Stimulated activated CD4-positive, alpha-beta T cell treated with anti-CD3 and anti-CD28 coated beads, Interleukin-2, amount 100 ng/mL, for 4 hours (primary cell): ENCODE data around the gene TULP3.
"Not testable (repeated sequence)": the region's sequence is repeated elsewhere in the genome, so short reads cannot be mapped to it uniquely, and the experiment has no call there.

Experiments
- DNase-seq: peaks from one replicate; pipeline ENCODE4 v3.0.0-alpha.2; 2020; ENCODE audit warnings: low read depth

The TULP3 gene, protein sequence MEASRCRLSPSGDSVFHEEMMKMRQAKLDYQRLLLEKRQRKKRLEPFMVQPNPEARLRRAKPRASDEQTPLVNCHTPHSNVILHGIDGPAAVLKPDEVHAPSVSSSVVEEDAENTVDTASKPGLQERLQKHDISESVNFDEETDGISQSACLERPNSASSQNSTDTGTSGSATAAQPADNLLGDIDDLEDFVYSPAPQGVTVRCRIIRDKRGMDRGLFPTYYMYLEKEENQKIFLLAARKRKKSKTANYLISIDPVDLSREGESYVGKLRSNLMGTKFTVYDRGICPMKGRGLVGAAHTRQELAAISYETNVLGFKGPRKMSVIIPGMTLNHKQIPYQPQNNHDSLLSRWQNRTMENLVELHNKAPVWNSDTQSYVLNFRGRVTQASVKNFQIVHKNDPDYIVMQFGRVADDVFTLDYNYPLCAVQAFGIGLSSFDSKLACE

DNA sequence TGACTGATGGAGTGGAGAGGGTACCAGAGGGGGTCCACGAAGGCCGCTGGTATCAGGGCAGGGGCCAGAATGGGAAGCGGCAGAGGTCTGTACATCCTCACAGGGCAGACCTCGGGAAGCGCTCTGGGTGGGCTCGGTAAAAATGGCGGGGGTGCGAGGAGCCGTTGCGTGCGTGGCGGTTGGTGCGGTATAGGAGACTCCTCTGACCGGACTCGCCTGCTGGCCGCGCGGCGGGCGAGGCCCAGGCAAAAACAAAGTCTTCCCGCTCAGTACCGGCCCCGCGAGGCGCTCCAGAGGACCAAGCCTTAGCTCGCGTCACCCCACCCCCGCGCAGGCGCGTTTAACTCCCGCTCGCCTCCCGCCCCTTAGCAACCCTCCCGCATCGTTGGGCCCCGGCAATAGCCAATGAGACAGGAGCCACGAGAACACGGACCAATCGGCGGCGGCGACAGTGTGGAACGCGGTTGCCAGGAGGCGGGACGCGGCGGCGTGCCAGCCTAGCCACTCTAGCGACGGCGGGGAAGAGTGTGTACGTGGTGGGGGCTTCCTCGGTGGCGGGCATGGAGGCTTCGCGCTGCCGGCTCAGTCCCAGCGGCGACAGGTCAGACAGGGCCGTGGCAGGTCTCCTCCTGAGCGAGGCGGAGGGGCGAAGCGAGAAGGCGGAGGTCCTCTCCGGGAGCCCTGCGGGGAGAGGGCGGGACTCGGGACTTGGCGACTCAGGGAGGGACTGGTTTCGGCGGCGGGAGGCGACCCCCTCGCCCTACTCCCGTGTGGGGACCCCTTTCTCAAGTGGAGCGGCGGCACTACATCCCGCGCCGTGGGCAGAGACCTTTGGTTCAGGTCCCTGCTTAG lies at the start of gene TULP3:
Gene TULP3 (plus strand): TSS at position 504 of the 852 bp plus-strand sequence. CDS start 57 bp downstream, at position 561.
- peak; percentile 98 for DNase-seq

DNA sequence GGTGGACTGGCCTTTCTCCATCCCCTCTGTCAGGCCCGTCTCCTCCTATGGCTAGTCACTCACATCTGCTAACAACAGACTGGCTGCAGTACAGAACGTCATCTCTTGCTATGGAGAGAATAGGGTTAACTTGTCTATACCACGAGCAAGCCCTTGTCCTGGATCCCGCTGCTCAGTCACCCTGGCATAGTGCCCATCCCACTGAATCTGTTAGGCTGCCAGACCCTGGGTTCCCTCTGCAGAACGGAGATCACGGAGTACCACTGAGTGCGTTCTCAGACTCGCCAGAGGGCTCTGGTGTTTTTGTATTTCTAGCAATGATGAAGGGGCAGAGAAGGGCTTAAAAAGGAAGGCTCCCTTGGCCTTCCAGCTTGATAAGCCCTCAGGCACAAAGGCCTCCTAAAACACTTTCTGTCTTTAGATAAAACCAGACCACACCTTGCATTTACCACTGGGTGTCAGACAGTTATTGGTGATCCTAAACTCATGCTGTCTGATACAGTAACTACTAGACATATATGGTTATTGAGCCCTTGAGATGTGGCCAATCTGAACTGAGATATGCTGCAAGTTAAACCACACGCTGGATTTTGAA lies 49.5 kb upstream of the TULP3 start:
- no peak for DNase-seq

DNA sequence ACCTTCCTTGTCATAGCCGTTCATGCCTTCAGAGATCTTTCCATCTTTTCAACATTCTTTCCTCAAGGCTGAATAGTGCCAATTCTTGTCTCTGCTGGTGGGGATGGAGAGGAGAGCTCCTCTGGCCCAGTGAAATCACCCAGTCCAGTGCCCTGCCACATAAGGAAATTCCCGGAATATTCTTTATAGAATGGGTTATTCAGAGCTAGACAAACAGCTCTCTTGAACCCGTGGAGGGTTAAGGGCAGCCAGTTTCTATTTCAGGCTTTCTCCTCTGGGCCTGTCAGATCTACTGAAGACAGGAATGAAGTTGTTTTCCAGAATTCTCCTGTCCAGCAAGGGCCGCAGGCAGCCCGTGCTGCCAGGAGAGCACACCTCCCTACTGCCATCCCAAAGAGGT lies 47.7 kb upstream of the TULP3 start:
- no peak for DNase-seq

DNA sequence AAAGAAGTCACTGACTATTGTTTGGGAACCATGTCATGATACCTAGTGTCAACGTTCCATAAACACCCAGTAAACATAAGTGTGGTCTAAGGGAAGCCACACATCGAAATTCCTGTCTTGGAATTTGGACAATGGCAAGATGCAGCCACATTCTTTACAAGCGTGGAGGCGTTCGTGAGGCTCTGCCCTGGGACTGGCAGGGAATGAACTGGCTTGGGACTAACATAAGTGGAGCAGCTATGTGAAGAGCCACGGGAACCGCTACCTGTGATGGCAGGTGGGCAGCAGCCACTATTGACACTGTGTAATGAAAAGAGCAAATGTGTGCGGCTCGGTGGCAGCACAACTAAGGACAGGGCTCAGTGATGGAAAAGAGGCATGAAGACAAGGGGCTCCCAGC lies 45.9 kb upstream of the TULP3 start:
- DNase-seq = no peak

DNA sequence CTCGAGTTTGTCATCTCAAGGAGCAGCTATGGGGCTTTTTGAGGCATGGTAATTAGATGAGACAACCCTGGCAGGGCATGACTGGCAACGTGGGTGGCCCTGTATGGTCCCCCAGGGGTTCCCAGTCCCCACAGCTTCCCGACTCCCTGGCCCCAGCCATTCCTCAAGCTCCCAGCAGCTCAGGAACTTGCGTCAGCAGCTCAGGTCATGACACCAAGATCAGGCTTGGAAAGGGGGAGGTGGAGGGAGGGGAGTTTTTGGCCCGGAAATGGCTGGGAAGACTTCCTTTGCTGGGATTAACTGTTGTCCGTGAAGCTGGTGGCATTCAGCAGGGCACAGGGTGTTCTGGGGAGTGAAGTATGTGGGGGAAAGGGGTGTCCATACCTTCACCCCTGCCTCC lies 45.4 kb upstream of the TULP3 start:
- no peak for DNase-seq

DNA sequence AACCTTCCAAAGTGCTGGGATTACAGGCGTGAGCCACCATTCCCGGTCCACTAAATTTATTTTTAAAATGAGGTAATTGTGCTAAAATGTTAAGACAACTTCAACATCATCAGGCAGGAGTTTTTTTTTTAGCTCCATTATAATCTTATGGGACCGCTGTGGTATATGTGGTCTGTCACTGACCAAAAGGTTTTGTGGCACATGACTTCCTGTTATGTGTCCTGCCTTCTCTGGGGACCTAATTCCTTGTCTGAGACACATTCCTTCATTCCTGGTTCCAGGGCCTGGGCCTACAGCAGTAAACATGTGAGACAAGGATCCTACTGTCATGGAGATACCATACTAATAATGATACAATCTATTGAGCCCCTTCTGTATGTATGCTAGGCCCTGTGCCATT lies 38.8 kb upstream of the TULP3 start:
- DNase-seq = no peak

DNA sequence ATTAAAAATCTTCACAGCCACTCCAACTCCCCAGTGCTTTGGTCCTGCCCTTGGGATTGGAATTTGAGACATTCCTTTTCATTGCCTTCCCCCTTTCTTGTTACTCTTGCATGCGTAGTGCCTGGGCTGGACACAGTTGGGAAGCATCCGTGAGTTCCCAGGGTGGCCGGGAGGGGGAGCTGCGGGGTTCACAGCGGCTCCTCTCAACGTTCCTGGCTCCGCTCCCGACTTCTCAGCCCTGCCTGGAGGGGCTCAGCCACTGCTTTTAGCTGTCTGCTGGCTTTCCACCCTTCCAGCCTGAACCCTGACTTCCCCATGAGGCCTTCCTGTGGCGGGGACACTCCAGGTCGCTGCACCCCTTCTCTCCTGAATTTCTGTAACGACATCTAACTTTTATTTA lies 37.1 kb upstream of the TULP3 start:
- peak; percentile 11 for DNase-seq

DNA sequence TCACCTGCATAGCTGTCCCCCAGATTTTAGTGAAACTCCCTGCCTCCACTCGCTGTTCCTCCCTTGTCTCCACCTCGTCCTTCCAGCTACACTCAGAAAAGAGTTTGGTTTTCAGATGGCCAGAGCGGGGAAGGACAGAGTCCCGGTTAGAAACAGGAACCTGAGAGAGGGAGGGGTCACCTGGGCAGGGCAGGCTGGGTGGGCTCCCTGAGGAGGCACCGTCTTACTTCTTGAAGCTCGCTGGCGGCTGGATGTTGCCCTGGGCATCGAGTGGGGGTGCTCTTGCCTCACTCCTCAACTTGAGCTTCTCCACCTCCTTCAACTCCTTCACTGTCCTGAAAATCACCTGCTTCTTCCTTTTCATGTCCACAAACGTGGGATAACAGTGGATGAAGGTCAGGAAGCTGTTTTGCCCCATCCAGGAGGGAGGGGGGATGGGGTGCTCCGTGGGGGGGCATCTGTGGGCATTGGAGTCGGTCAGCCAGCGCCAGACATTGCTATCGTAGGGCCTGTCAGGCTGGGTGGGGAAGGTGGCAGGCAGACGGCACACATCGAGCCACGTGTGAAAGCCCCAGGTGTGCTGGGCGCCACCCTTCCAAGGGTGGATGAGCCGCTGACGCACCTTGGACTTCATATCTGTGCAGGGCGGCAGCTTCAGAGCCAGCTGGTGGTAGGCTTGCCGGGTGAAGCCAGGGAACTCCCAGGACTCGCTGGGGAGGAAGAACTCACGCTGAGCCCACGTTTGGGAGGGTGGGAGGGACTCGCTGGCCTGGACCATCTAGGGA lies 35.8 kb upstream of the TULP3 start:
- no peak for DNase-seq

DNA sequence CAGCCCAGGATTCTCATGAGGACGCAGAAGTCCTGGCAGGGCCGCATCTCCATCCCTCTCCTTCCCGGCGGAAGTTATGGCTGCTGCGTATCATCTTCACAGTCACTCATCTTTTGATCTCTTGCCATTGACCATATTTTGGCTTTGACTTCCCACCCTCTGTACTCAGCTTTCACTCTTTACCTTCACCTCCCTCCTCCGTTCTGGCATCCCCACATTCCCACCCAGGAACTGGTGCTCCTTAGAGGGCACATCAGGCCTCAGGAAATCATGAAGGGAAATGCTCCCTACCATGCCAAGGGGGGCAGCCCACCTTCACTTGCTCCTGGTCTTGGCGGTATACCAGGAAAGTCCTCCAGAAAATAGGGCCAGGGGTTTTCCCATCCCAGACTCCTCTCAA lies 35.1 kb upstream of the TULP3 start:
- no peak for DNase-seq

DNA sequence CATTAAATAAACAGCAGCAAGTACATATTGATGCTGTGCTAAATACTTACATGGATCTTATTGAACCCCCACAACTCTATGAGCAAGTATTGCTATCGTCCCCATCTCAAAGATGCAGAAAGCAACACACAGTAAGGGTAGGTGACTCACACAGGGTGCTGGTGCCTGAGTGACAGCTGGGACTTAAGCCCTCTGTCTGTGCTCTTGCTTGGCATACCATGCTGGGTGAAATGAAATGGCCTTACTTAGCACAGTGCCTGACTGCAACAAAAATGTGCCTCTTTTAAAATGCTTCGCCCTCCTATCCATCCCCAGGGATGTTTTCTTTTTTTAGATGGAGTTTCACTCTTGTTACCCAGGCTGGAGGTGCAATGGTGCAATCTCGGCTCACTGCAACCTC lies 34.6 kb upstream of the TULP3 start:
- no peak for DNase-seq

DNA sequence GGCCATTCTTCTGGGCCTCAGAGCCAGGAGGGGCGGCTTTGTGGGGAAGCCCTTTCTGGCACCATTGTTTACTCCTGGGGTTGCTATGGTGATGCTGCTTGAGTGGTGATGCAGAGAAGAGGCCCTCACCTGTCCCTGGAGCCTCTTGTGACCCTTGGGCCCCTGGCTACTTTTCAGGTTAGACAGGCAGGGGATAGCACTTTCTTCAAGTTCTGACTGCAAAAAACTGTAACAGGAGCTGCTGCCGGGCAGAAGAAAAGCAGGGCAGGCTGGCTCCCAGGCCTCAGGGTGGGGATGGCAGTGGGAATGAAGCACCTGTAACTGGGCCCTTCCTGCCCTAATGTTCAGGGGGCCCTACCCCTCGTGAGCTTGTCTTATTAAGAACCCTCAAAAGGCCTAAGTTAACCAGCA lies 33.7 kb upstream of the TULP3 start, which contains the start of gene TEX52:
Gene TEX52 (minus strand): TSS at position 19 of the 411 bp plus-strand sequence. CDS start 13 bp downstream, at position 6.
- no peak for DNase-seq

DNA sequence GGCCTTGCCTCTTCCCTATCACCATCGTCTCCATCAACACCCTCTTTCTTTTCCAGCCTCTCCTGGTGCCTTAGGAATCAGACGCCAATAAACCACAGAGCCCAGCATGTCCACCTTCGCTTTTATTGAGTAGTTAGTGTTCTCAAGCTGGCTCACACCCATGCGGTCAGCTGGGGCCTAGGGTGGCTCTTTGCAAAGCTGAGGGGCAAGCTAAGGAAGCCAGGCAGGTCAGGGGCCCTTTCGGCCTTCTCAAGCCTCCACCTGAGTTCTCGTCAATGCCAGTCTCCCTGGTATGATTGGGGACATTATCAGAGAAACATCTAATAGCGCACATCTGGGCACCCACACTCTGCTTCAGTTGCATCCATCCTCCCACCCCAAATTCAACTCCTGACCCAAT lies 33.1 kb upstream of the TULP3 start:
- DNase-seq = no peak

DNA sequence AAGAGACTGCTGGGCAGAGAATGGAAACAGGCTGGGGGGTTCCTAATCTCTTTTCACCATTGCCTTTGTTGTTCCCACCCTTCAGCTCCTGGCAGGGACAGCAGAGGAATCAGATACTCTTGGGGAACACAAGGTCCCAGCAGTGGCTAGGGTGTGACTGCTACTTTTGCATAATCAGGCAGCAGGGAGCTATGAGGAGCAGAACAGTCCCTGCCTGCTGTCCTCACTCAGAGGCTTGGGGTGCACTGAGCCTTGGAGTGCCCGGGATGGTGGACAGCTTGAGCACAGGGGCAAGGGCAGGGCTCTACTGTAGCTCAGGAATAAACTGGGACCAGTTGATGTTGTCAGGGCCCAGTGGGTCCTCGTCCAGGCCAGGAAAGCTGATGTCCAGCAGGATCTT lies 32.4 kb upstream of the TULP3 start:
- DNase-seq = no peak

DNA sequence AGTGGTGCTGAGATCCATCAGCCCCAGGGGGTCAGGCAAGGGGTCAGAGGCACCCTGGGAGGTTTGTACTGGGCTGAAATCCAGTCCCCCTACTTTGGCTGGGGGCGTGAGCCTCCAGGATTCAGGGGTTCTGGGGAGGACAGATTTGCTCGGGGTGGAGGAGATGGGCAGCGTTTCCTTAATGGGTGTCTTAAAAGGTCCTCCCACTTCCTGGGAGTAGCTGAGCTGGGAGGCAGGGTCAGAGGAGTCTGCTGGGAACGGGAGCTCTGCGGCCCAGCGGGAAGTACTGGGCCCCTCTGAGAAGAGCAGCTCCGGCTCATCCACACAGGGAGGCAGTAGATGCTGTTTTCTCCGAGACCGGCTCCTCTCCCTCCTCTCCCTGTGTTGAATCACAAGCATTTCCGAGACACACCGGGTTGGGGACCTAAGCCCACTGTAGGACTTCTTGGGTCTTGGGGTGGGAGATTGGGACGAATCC lies 31.7 kb upstream of the TULP3 start:
- no peak for DNase-seq

DNA sequence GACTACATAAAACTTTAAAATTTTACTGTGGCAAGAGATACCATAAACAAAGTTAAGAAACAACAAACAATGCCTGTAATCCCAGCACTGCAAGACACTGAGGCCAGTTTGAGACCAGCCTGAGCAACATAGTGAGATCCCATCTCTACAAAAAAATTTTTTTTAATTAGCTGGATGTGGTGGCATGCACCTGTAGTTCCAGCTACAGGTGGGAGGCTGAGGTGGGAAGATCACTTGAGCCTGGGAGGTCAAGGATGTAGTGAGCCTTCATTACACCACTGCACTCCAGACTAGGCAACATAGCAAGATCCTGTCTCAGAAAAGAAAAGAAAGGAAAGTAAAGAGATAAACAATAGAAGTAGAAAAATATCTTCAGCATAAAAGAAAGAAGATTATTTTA lies 30.5 kb upstream of the TULP3 start:
- no peak for DNase-seq

DNA sequence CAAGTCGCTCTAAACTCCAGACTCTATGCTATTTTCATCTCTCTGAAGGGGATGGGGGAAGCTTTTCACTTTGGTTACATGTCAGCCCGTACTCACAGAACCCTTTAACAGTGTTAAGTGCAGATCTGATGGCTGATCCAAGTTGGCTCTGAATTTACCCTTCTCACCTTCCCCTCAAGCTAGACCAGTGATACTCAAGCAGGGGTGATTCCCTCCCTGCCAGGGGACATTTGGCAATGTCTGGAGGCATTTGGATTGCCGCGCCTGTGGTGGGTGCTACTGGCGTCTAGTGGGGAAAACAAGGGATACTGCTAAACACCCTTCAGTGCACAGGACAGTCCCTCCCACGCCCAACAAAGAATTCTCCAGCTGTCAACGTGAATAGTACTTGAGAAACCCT lies 27.8 kb upstream of the TULP3 start:
- no peak for DNase-seq

DNA sequence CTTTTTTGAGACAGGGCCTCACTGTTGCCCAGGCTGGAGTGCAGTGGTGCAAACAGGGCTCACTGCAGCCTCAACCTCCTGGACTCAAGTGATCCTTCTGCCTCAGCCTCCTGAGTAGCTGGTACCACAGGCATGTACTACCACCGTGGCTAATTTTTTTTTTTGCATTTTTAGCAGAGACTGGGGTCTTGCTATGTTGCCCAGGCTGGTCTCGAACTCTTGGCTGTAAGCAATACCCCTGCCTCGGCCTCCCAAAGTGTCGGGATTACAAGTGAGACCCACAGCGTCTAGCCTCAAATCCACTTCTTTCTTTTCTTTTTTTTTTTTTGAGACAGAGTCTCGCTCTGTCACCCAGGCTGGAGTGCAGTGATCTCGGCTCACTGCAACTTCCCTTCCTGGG lies 27.3 kb upstream of the TULP3 start:
- not testable (repeated sequence) for DNase-seq

DNA sequence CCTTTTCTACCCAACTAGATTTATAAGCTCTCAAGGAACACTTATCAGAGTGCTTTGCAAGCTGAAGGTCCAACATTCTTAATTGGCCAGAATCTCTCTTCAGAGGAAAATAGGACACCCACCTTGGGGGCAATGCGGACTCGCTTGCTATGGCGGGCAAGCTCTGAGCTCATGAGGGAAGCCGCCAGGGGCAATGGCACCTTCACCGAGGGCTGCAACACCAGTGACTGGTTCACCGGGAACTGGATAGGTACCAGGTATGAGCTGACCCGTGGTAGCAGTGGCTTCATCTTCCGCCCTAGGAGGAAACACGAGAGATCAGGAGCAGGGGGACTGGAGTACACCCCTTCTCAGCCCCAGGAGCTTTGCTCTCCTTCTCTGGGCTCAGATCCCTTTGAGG lies 26.5 kb upstream of the TULP3 start:
- DNase-seq = no peak

DNA sequence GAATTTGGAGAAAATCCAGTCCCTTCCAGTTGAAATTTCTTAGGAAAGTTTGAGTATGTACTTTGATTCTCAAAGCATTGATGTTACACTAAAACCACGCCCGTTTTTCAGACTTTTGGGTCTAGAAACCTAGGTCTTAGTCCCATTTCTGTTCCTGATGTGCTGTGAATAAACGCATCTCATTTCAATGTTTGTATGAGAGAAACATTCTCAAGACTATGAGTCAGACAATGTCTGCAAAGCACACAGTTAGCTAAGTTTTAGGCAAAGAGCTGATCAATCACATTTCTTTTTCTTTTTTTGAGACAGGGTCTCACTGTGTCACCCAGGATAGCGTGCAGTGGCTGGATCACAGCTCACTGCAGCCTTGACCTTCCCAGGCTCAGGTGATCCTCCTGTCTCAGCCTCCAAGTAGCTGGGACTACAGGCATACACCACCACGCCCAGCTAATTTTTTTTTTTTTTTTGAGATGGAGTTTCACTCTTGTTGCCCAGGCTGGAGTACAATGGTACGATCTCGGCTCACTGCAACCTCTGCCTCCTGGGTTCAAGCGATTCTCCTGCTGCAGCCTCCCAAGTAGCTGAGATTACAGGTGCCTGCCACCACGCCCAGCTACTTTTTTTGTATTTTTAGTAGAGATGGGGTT lies 21.6 kb upstream of the TULP3 start:
- not testable (repeated sequence) for DNase-seq

DNA sequence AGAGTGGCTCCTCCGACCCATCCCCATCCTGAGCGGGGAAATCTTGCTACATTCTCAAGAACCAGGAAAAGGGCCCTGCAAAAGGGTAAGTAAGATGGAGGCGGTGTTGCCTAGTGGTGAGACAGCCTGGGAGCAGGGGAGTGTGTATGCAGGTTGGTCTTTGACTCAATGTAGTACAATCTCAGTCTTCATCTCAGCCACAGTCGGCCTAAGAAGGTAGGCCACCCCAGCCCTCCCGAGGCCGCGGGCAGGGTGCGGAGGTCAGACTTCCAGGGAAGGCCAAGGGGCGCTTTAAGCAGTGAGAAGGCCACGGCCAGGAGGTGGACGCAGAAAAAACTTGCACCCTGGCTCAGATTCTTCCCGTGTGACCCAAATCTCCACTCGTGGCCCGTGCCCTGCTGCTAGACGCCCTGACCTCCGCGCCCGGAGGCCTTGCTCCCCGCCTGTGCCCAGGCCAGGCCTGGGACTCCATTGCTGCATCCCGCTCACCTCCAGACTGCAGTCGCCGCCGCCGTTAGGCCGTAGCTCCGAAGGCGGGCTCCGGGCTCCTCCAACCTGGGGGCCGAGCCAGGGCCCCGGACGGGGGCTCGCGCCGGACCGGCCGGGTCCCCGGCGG lies 14.2 kb upstream of the TULP3 start:
- no peak for DNase-seq
